AG04449 (cell line): ENCODE measurements around the gene DOCK3.

Source experiments
- CTCF ChIA-PET: fragments of 350-600 bp; formaldehyde crosslinking; extraction: SDS; loops from one replicate; lab custom pipeline; 2021; ENCODE audit warnings: antibody characterized with exemption; lab: Yijun Ruan, JAX
- POLR2A ChIA-PET: fragments of 400-600, 350-600 bp; formaldehyde crosslinking; extraction: SDS; loops from one replicate; lab custom pipeline; 2020; ENCODE audit warnings: antibody characterized with exemption, inconsistent platforms; lab: Yijun Ruan, JAX
- DNase-seq: peaks from one replicate; pipeline ENCODE4 v3.0.0-alpha.2; 2010; ENCODE audit warnings: low read depth, low spot score
- H3K4me3 ChIP-seq: 2 replicates; pipeline ENCODE4 v1.5.1; 2011; ENCODE audit warnings: low read depth, mild to moderate bottlenecking, control low read depth, low read length
- TF ChIP-seq, protein P1 (sequence below): IDR thresholded peaks from one replicate; pipeline ENCODE4 v1.5.1; 2011; ENCODE audit warnings: mild to moderate bottlenecking, moderate library complexity, low read length, control low read depth, inconsistent platforms; ENCODE audit not compliant: insufficient read depth; ENCODE audit errors: missing control alignments

Gene DOCK3

DNA sequence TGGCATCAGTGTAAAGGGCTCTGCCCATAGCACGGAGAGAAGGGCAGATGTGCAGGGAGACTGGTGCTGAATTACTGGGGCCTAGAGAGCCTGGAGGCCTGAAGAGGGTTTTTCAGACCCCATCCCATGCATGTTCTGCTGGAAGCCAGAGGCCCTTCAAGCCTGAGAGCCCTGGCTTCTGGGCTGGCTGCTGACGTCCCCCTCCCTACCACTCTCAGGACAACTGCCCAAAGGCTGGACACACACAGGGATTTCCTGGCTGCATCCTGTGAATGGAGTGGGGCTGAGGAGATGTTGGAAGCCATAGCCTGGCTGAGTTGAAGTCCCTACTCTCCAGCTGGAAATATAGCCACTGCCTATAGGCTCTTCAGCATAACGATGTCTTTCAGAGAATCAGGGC lies 16.9 kb upstream of the DOCK3 start:
- CTCF ChIA-PET, result no interaction called here
- TF ChIP-seq, protein P1, sequence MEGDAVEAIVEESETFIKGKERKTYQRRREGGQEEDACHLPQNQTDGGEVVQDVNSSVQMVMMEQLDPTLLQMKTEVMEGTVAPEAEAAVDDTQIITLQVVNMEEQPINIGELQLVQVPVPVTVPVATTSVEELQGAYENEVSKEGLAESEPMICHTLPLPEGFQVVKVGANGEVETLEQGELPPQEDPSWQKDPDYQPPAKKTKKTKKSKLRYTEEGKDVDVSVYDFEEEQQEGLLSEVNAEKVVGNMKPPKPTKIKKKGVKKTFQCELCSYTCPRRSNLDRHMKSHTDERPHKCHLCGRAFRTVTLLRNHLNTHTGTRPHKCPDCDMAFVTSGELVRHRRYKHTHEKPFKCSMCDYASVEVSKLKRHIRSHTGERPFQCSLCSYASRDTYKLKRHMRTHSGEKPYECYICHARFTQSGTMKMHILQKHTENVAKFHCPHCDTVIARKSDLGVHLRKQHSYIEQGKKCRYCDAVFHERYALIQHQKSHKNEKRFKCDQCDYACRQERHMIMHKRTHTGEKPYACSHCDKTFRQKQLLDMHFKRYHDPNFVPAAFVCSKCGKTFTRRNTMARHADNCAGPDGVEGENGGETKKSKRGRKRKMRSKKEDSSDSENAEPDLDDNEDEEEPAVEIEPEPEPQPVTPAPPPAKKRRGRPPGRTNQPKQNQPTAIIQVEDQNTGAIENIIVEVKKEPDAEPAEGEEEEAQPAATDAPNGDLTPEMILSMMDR, result no peak
- POLR2A ChIA-PET, result no interaction called here

DNA sequence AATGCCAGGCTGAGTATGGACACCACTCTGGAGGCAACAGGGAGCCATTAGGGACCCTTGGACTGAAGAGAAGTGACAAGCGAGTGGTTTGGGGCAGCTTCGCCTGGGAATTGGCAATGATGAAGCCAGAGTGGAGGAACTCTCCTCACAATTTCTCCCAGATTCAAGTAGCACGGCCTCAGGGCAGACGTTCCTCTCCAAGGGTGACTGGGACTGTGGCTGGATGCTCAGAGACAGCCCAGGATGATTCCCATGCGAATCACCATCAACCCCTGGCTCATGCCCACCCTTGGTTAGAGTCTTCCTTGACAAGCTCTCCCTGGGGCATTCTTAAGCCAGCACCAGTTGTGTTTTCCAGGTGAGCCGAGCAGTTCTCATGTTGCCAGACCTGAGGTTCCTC lies 16.3 kb upstream of the DOCK3 start:
- DNase-seq, result no peak
- TF ChIP-seq, protein P1, result no peak
- CTCF ChIA-PET, result no interaction called here
- POLR2A ChIA-PET, result no interaction called here
- H3K4me3 ChIP-seq, result no peak overlapping the region

More for the DNA sequence above, 16.9 kb upstream of the DOCK3 start:
- no peak overlapping the region for H3K4me3 ChIP-seq
- DNase-seq, result no peak

DNA sequence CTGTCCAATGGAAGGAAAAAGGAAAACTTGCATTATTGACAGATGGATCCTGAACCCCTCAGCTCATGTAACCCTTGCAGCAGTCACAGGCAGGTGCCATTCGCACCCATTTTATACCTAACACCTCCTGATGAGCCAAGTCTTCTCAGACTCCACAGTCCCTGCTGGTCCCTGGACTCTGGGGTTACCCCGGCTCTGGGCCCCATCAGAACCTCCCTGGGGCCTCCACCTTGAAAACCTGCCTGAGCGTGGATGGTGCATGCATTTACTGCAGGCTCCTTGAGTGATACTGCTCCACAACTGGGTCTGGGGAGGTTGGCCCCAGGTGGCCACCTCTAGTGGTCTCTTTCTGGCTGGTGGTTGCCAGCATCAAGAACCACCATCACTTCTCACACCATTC lies 15.9 kb upstream of the DOCK3 start:
- ChIA-PET CTCF (no interaction called here), POLR2A (no interaction called here)
- no peak for DNase-seq
- TF ChIP-seq, protein P1, result no peak
- no peak overlapping the region for H3K4me3 ChIP-seq

DNA sequence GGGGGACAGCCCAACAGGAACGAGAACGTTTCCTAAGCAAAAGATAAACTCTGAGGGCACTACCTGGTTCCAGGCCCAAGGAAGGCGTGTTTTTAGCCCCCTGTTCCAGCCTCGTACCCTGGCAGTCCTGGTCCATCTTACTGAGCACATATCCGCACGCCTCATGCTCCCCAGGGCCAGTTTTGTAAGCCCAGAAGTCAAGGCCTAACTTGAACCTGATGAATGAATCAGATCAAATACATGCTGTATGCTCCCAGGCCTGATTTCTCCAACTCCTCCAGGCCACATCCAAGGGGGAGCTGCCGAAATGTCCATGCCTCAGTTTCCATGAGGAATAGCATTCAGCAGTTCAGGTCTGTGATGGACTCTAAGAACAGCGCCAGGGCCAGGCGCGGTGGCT lies 14.3 kb upstream of the DOCK3 start:
- no peak overlapping the region for H3K4me3 ChIP-seq
- TF ChIP-seq, protein P1, result no peak
- ChIA-PET CTCF (no interaction called here), POLR2A (no interaction called here)
- no peak for DNase-seq

DNA sequence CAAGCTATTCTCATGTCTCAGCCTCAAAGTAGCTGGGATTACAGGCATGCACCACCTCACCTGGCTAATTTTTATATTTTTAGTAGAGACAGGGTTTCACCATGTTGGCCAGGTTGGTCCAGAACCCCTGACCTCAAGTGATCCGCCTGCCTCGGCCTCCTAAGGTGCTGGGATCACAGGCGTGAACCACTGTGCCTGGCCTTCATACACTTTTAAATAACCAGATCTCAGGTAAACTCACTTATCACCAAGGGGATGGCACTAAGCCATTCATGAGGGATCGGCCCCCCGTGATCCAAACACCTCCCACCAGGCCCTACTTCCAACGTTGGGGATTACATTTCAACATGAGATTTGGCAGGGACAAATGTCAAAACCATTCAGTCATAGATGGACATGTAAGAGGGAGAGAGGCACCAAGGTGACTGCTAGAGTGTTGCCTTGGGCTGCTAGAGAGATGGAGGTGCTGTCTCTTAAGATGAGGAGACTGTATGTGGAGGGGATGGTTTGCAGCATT lies 13.3 kb upstream of the DOCK3 start:
- ChIA-PET POLR2A (interaction anchor here (0.6 kb wide), 1 partner anchor 409 kb away, joined by 3 read pairs; no protein-coding TSS in a partner anchor), CTCF (no interaction called here)
- no peak overlapping the region for H3K4me3 ChIP-seq
- TF ChIP-seq, protein P1, result no peak
- no peak for DNase-seq

DNA sequence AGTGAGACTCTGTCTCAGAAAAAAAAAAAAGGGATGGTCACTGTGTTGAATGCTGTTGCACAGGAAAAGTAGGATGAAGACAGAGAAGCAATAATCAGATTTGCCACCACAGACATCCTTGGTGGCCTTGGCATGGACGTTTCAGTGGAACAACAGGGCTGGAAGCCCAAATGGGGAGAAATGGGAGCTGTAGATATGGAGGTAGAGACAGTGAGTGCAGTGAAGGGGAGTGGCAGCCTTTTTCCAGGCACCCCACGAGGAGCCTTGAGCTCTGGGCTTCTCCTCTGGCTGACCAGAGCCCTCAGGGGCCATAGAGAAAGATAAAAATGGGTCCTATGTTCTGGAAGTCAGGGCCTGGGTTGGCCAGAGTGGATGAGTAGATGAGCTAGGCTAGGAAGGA lies 12.3 kb upstream of the DOCK3 start:
- CTCF ChIA-PET, result interaction anchor here (1.1 kb wide), 1 partner anchor 47 kb away, joined by 4 read pairs; no protein-coding TSS in a partner anchor
- TF ChIP-seq, protein P1, result no peak
- H3K4me3 ChIP-seq, result no peak overlapping the region
- no peak for DNase-seq
- POLR2A ChIA-PET, result no interaction called here
